Gastrocnemius medialis (tissue), 4 donors: ENCODE results near the gene APP. TPM values are rescaled to one million over a fixed set of nuclear protein-coding genes. Genes with fewer than 3 reads are reported as not detected.

Source experiments
- ATAC-seq, 2 donors: fragments of 150-250 bp; one replicate each; pipeline ENCODE4 v1.9.1; 2016
- DNase-seq, 2 donors: peaks; one replicate each; pipeline ENCODE4 v3.0.0-alpha.2; 2019
- H3K27ac ChIP-seq, 4 donors: fragments of 200-600 bp; sonication (generic); 1 replicate in 1 of 4; 2 replicates in 3 of 4; pipeline ENCODE4 v1.5.1; 2016 to 2018; ENCODE audit warnings: mild to moderate bottlenecking in 2 of 4, moderate library complexity in 1 of 4
- H3K27me3 ChIP-seq, 3 donors: fragments of 200-600 bp; sonication (generic) in 2 of 3; 1 replicate in 1 of 3; 2 replicates in 2 of 3; pipeline versions ENCODE4 v1.5.1 to v1.6.0; 2016 to 2019; ENCODE audit warnings: mild to moderate bottlenecking in 1 of 3, moderate library complexity in 1 of 3
- H3K36me3 ChIP-seq, 2 donors: fragments of 200-600 bp; sonication (generic) in 1 of 2; one replicate each; pipeline ENCODE4 v1.5.1; 2017 to 2018
- H3K4me1 ChIP-seq, 2 donors: fragments of 200-600 bp; sonication (generic) in 1 of 2; one replicate each; pipeline ENCODE4 v1.5.1; 2016 to 2017; ENCODE audit warnings: mild to moderate bottlenecking in 2 of 2
- H3K4me3 ChIP-seq, 4 donors: fragments of 200-600 bp; sonication (generic) in 3 of 4; 1 replicate in 1 of 4; 2 replicates in 3 of 4; pipeline ENCODE4 v1.5.1; 2016 to 2019; ENCODE audit warnings: mild to moderate bottlenecking in 2 of 4
- H3K9me3 ChIP-seq, 3 donors: fragments of 200-600 bp; sonication (generic) in 2 of 3; 1 replicate in 1 of 3; 2 replicates in 2 of 3; pipeline ENCODE4 v1.5.1; 2016 to 2019
- POLR2A ChIP-seq, 2 donors: fragments of 450-650 bp; IDR thresholded peaks; one replicate each; pipeline ENCODE4 v1.6.1; 2017; ENCODE audit warnings: antibody characterized with exemption in 2 of 2, mild to moderate bottlenecking in 2 of 2, moderate library complexity in 2 of 2
- in situ Hi-C, 4 donors: fragments of 200-750 bp; cut with MboI; loops; one replicate each; pipeline versions ENCODE4 v1.15.0 to v1.8.0; 2017; ENCODE audit warnings: low sequenced_read_pairs in 4 of 4
- intact Hi-C: fragments of 100-400 bp; cut with DNase I; formaldehyde crosslinking; loops from one replicate; pipeline ENCODE4 v1.15.1; 2023; ENCODE audit warnings: low total_unique reads
- total RNA-seq, 4 donors: library from RNA; depleted of rRNA; stranded (reverse); fragments of >200 nt; gene quantifications; one replicate each; pipeline versions ENCODE4 v1.1.0 to v1.2.3, GENCODE V29; 2016
- TF ChIP-seq, protein P1 (sequence below), 5 experiments: fragments of 450-650 bp in 3 of 5; fragments of 200-600 bp in 2 of 5; sonication (generic) in 2 of 5; IDR thresholded peaks in 4 of 5; conservative IDR thresholded peaks in 1 of 5; 1 replicate in 4 of 5; 2 replicates in 1 of 5; pipeline ENCODE4 v1.5.1; 2016 to 2019; ENCODE audit warnings: antibody characterized with exemption in 5 of 5, mild to moderate bottlenecking in 3 of 5, moderate library complexity in 3 of 5

Gene APP
- total RNA-seq, 4 donors from 2014 or later = 45.8 to 73.2 (median 70.1) TPM

DNA sequence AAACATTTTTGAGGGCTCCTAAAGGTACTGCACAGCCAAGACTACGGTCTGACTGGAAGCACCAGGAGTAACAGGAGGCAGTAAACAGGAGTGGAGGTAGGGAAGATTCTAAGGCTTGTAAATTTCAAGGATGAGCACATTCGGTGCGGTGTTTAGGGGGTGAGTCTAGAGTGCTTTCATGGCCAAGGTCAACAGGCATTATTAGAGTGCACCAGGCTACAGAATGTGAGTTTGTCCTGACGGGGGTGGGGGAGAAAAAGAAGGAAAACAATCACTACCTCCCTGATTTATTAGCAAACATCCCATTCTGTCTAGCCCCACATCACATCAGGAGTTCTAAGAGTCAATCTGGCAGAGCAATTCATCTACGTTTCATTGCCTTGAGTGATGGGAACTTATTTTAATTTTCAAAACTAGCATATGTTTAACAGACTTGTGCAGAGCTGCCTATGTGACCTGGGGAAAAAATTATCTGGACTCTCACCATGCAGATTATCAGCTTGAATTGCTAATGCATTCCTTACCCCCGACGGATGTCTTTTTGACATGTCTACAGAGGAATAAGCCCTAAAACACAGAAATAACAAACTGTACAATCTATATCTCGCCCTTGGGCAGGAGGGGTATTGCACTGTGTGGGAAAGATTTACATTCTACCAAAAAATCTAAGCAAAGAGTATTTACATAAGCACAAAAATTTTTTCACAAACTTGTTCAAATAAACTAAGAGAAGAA lies 45.0 kb downstream of the APP start:
- intact Hi-C loops = no loop called here

DNA sequence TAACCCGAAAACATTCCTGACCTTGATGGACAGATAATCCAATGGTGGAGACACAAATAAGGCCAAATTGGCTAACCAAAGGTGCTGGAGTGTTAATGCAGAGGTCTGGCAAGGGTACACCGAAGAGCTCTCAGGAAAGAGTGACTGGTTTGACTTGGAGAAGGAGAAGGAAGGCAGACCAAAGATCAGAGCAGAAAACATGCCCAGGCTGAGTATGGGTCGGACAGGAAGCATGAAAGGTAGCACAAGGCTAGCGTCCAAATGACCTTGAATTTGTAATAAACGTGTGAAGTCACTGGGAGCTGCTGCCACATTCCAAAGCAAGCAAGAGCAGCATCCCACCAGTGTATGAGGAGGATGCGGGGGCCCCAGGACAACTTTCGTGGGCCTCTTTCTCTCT lies 45.7 kb downstream of the APP start:
- intact Hi-C loops (no loop called here), in situ Hi-C loops (no loop called here)
- Histone ChIP-seq H3K36me3 (no peaks in the 10 kb centered on the region), H3K4me1 (peaks cover 33 to 41% of the 10 kb centered on the region in 2 donors), H3K27ac (peak overlapping the region; percentile 16 to 45 (median 26)), H3K9me3 (no peaks in the 10 kb centered on the region), H3K27me3 (no peaks in the 10 kb centered on the region), H3K4me3 (no peak overlapping the region)
- DNase-seq = no peak
- no peak for TF ChIP-seq POLR2A (IDR thresholded peaks at IDR 0.05)
- TF ChIP-seq, protein P1, sequence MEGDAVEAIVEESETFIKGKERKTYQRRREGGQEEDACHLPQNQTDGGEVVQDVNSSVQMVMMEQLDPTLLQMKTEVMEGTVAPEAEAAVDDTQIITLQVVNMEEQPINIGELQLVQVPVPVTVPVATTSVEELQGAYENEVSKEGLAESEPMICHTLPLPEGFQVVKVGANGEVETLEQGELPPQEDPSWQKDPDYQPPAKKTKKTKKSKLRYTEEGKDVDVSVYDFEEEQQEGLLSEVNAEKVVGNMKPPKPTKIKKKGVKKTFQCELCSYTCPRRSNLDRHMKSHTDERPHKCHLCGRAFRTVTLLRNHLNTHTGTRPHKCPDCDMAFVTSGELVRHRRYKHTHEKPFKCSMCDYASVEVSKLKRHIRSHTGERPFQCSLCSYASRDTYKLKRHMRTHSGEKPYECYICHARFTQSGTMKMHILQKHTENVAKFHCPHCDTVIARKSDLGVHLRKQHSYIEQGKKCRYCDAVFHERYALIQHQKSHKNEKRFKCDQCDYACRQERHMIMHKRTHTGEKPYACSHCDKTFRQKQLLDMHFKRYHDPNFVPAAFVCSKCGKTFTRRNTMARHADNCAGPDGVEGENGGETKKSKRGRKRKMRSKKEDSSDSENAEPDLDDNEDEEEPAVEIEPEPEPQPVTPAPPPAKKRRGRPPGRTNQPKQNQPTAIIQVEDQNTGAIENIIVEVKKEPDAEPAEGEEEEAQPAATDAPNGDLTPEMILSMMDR (IDR thresholded peaks at IDR 0.05 in 4 of 5, conservative IDR thresholded peaks at IDR 0.05 in 1 of 5) = no peak
- ATAC-seq = peak; percentile 11 to 17

More for the DNA sequence above, 45.0 kb downstream of the APP start:
- no peak for TF ChIP-seq POLR2A (IDR thresholded peaks at IDR 0.05)
- TF ChIP-seq, protein P1 (IDR thresholded peaks at IDR 0.05 in 4 of 5, conservative IDR thresholded peaks at IDR 0.05 in 1 of 5) = no peak
- no peak for ATAC-seq
- H3K36me3 ChIP-seq = no peaks in the 10 kb centered on the region
- in situ Hi-C loops = no loop called here
- H3K9me3 ChIP-seq = no peaks in the 10 kb centered on the region
- DNase-seq = no peak
- H3K4me3 ChIP-seq = no peak overlapping the region
- H3K27ac ChIP-seq = peak overlapping the region in 1 of 4 donors; percentile 45
- H3K4me1 ChIP-seq = peaks cover 33 to 41% of the 10 kb centered on the region in 2 donors
- no peaks in the 10 kb centered on the region for H3K27me3 ChIP-seq

DNA sequence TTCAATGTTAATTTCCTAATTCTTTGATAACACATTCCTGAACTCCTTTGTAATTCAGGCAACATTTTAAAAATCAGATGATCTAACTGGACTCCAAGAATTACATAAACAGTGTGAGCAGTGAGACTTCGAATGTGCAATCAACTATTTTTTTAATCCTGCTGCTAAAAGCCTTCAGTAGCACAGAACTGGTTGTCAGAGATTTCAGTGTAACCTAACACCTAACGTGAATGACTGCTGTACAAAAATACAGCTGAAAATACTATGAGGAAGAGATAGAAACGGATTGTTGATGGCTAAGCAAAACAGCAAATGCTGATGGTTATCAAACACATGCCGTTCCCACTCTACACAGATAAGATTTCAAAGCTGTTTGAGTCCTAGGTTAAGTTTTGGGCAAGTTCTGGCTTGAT lies 46.1 kb downstream of the APP start:
- no peak for DNase-seq
- intact Hi-C loops = no loop called here
- in situ Hi-C loops = no loop called here
- TF ChIP-seq, protein P1 (IDR thresholded peaks at IDR 0.05 in 4 of 5, conservative IDR thresholded peaks at IDR 0.05 in 1 of 5) = no peak
- TF ChIP-seq POLR2A (IDR thresholded peaks at IDR 0.05) = no peak
- H3K27me3 ChIP-seq = no peaks in the 10 kb centered on the region
- no peaks in the 10 kb centered on the region for H3K9me3 ChIP-seq
- H3K4me1 ChIP-seq = peaks cover 33 to 41% of the 10 kb centered on the region in 2 donors
- peak overlapping the region; percentile 16 to 45 (median 26) for H3K27ac ChIP-seq
- no peak overlapping the region for H3K4me3 ChIP-seq
- peak in 1 of 2 donors; percentile 58 for ATAC-seq
- H3K36me3 ChIP-seq = no peaks in the 10 kb centered on the region

DNA sequence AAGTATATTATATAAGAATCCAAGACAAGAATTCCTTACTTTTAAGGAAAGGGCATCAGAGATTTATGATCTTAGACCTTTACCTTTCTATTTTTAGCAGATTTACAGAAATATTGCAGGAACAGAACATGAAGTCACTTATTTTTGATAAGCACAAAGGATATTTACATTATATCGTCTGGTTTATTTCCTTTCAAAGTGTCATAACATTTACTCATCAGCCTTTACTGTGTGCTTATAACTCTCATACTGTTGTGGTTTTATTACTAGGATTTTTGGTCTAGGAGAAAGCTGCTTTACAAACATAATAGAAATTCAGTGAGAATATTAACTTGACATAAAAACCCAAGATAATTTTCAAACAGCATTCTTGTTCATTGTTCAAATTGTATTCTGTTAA lies 47.6 kb downstream of the APP start:
- Histone ChIP-seq H3K4me1 (peaks cover 25 to 29% of the 10 kb centered on the region in 2 donors), H3K4me3 (no peak overlapping the region), H3K27me3 (no peaks in the 10 kb centered on the region), H3K9me3 (no peaks in the 10 kb centered on the region), H3K36me3 (no peaks in the 10 kb centered on the region), H3K27ac (no peak overlapping the region)
- in situ Hi-C loops = no loop called here
- no peak for DNase-seq
- no peak for ATAC-seq
- intact Hi-C loops = no loop called here
- no peak for TF ChIP-seq POLR2A (IDR thresholded peaks at IDR 0.05)
- TF ChIP-seq, protein P1 (IDR thresholded peaks at IDR 0.05 in 4 of 5, conservative IDR thresholded peaks at IDR 0.05 in 1 of 5) = no peak
